Measurements from ENCODE around the gene MAMDC4. TPM values are rescaled to one million over a fixed set of nuclear protein-coding genes. Genes with fewer than 3 reads are reported as not detected.
"Not testable (repeated sequence)": the region's sequence is repeated elsewhere in the genome, so short reads cannot be mapped to it uniquely, and the experiment has no call there.

MAMDC4 gene
- total and polyA plus RNA-seq, 12 donors = 0.57 to 30.6 (median 5.3) TPM

- Histone ChIP-seq H3K4me1 (replicated peaks in 1 of 2) (peaks cover 17 to 21% of the 10 kb centered on the region in 2 donors), H3K36me3 (replicated peaks in 1 of 2) (peaks cover 0 to 35% of the 10 kb centered on the region in 2 donors), H3K4me3 (peak overlapping the region in 2 of 4 donors; percentile 66 to 80), H3K27ac (peak overlapping the region in 4 of 5 donors; percentile 17 to 94 (median 91)), H3K27me3 (no peaks in the 10 kb centered on the region), H3K9me3 (replicated peaks in 1 of 3) (no peaks in the 10 kb centered on the region)
- 53 to 56% (median 53%) methylated on average over 9 to 11 of the region's 11 CpGs for WGBS, 4 donors
- peak in 4 of 7 donors; percentile 17 to 57 (median 25) for DNase-seq
- TF ChIP-seq, protein P1, sequence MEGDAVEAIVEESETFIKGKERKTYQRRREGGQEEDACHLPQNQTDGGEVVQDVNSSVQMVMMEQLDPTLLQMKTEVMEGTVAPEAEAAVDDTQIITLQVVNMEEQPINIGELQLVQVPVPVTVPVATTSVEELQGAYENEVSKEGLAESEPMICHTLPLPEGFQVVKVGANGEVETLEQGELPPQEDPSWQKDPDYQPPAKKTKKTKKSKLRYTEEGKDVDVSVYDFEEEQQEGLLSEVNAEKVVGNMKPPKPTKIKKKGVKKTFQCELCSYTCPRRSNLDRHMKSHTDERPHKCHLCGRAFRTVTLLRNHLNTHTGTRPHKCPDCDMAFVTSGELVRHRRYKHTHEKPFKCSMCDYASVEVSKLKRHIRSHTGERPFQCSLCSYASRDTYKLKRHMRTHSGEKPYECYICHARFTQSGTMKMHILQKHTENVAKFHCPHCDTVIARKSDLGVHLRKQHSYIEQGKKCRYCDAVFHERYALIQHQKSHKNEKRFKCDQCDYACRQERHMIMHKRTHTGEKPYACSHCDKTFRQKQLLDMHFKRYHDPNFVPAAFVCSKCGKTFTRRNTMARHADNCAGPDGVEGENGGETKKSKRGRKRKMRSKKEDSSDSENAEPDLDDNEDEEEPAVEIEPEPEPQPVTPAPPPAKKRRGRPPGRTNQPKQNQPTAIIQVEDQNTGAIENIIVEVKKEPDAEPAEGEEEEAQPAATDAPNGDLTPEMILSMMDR (IDR thresholded peaks at IDR 0.05) = no peak
- TF ChIP-seq POLR2A (IDR thresholded peaks at IDR 0.05) = no peak
- intact Hi-C loops (cut with DNase I) = no loop called here
These were observed 13.1 kb downstream of the MAMDC4 start for GRCh38 chr9:136865041-136865767.

DNA sequence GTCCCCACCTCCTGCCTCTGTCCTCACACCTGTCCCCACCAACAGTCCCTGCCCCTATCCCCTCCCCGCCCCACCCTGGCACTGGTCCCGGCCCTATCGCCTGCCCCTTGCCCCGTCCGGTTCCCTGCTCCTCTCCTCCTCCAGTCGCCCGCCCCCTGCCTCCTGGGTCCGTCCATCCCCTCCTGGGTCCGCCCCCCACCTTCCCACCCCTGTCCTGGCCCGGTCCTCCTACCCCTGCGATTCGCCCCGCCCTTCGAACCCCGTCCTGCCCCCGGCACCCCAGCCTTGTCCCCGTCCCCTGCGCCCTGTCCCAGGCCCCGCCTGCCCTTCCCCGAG, 13.6 kb downstream of the MAMDC4 start:
- intact Hi-C loops (cut with DNase I) = no loop called here
- TF ChIP-seq, protein P1 (IDR thresholded peaks at IDR 0.05) = no peak
- no peak for TF ChIP-seq POLR2A (IDR thresholded peaks at IDR 0.05)
- H3K9me3 ChIP-seq (replicated peaks in 1 of 3) = no peaks in the 10 kb centered on the region
- H3K36me3 ChIP-seq (replicated peaks in 1 of 2) = peaks cover 0 to 32% of the 10 kb centered on the region in 2 donors
- no peaks in the 10 kb centered on the region for H3K27me3 ChIP-seq
- peaks cover 17 to 21% of the 10 kb centered on the region in 2 donors for H3K4me1 ChIP-seq (replicated peaks in 1 of 2)
- 0 to 7% (median 1%) methylated on average over 4 to 20 of the region's 20 CpGs for WGBS, 4 donors
- peak overlapping the region; percentile 66 to 94 (median 82) for H3K4me3 ChIP-seq
- H3K27ac ChIP-seq = peak overlapping the region; percentile 39 to 94 (median 91)
- peak in 5 of 7 donors; percentile 40 to 48 (median 47) for DNase-seq

- H3K27me3 ChIP-seq; intact Hi-C loops (cut with DNase I); H3K9me3 ChIP-seq (replicated peaks in 1 of 3): not testable (repeated sequence)
- peak overlapping the region in 2 of 4 donors; percentile 66 to 80 for H3K4me3 ChIP-seq
- peaks cover 0 to 19% of the 10 kb centered on the region in 2 donors for H3K36me3 ChIP-seq (replicated peaks in 1 of 2)
- peak in 2 of 7 donors; percentile 11 to 30 for DNase-seq
- WGBS, 4 donors = 82 to 88% (median 85%) methylated on average over 29 of the region's 29 CpGs
- H3K27ac ChIP-seq = peak overlapping the region in 2 of 5 donors; percentile 79 to 91
- peaks cover 17 to 21% of the 10 kb centered on the region in 2 donors for H3K4me1 ChIP-seq (replicated peaks in 1 of 2)
These were observed 14.8 kb downstream of the MAMDC4 start for GRCh38 chr9:136866898-136867421.

DNA sequence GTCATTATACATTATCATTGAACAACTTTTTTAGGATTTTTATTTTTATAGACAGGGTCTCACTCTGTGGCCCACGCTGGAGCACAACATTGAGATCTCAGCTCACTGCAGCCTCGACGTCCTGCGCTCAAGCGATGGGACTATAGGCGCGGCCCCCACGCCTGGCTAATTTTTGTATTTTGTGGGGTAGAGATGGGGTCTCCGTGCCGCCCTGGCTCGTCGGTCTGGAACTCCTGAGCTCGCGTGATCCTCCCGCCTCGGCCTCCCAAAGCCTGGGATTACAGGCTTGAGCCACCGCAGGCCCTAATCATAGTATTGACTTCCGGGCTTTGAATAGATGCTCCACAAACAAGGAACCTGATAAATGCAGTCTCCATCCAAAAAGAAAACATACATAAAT, 15.3 kb downstream of the MAMDC4 start:
- no peak for TF ChIP-seq POLR2A (IDR thresholded peaks at IDR 0.05)
- TF ChIP-seq, protein P1 (IDR thresholded peaks at IDR 0.05) = no peak
- Histone ChIP-seq H3K9me3 (replicated peaks in 1 of 3) (no peaks in the 10 kb centered on the region), H3K36me3 (replicated peaks in 1 of 2) (peaks cover 0 to 14% of the 10 kb centered on the region in 2 donors), H3K27ac (no peak overlapping the region), H3K4me1 (replicated peaks in 1 of 2) (peaks cover 17 to 21% of the 10 kb centered on the region in 2 donors), H3K27me3 (no peaks in the 10 kb centered on the region), H3K4me3 (no peak overlapping the region)
- 96 to 98% (median 98%) methylated on average over 17 to 18 of the region's 18 CpGs for WGBS, 4 donors
- no peak for DNase-seq
- intact Hi-C loops (cut with DNase I) = no loop called here

Data from adrenal gland (tissue), 12 donors.